RWPE2 (cell line): ENCODE results near the gene SMURF1.

ENCODE experiments used
- ATAC-seq: fragments of 200-7000 bp; cut with Tn5 transposase; 3 replicates; pipeline ENCODE4 v1.9.1; 2021; ENCODE audit warnings: low read depth
- DNase-seq: peaks from one replicate; pipeline ENCODE4 v3.0.0-alpha.2; 2020; ENCODE audit warnings: low spot score
- H3K27ac ChIP-seq: fragments of 450-650 bp; 2 replicates; pipeline ENCODE4 v1.5.1; 2017; ENCODE audit warnings: mild to moderate bottlenecking; ENCODE audit not compliant: poor library complexity, severe bottlenecking
- H3K27me3 ChIP-seq: fragments of 250-450 bp; sonication (Bioruptor Pico); 2 replicates; pipeline ENCODE4 v1.5.1; 2021; ENCODE audit warnings: mild to moderate bottlenecking, moderate library complexity; ENCODE audit not compliant: insufficient read depth, poor library complexity, severe bottlenecking
- H3K36me3 ChIP-seq: fragments of 250-450 bp; sonication (Bioruptor Pico); 2 replicates; pipeline ENCODE4 v1.5.1; 2020; ENCODE audit warnings: low read depth, mild to moderate bottlenecking, moderate library complexity
- H3K4me1 ChIP-seq: fragments of 250-450 bp; sonication (Bioruptor Pico); 2 replicates; pipeline ENCODE4 v1.5.1; 2021; ENCODE audit warnings: mild to moderate bottlenecking, moderate library complexity; ENCODE audit not compliant: insufficient read depth, poor library complexity, severe bottlenecking
- H3K4me3 ChIP-seq: fragments of 250-450 bp; sonication (Bioruptor Pico); 2 replicates; pipeline ENCODE4 v1.5.1; 2021; ENCODE audit warnings: mild to moderate bottlenecking, moderate library complexity; ENCODE audit not compliant: severe bottlenecking
- H3K9me3 ChIP-seq: fragments of 250-450 bp; sonication (Bioruptor Pico); 2 replicates; pipeline ENCODE4 v1.5.1; 2021; ENCODE audit warnings: mild to moderate bottlenecking, moderate library complexity; ENCODE audit not compliant: severe bottlenecking
- TF ChIP-seq, protein P1 (sequence below): fragments of 450-650 bp; IDR thresholded peaks from one replicate; pipeline ENCODE4 v1.5.1; 2017; ENCODE audit warnings: mild to moderate bottlenecking, moderate library complexity; ENCODE audit not compliant: poor library complexity, severe bottlenecking

Gene SMURF1

DNA sequence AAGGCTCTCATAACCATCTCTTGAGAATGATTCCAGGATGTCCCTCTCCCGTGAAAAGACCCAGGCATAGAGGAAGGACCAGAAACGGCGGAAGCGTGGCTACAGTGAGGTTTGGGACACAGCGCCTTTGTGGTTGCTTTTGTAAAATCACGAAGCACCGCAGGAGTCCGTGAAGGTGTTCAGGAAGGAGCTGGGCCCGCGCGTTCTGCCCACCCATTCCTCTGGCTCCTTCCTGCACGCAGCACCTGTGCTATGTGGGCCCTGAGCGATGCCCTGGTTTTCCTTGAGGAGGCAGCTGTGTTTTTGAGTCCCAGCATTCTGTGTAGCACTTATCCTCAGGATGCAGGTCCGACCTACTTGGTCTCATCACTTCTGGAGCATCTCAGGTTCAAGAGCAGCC, 152.8 kb downstream of the SMURF1 start:
- TF ChIP-seq, protein P1, sequence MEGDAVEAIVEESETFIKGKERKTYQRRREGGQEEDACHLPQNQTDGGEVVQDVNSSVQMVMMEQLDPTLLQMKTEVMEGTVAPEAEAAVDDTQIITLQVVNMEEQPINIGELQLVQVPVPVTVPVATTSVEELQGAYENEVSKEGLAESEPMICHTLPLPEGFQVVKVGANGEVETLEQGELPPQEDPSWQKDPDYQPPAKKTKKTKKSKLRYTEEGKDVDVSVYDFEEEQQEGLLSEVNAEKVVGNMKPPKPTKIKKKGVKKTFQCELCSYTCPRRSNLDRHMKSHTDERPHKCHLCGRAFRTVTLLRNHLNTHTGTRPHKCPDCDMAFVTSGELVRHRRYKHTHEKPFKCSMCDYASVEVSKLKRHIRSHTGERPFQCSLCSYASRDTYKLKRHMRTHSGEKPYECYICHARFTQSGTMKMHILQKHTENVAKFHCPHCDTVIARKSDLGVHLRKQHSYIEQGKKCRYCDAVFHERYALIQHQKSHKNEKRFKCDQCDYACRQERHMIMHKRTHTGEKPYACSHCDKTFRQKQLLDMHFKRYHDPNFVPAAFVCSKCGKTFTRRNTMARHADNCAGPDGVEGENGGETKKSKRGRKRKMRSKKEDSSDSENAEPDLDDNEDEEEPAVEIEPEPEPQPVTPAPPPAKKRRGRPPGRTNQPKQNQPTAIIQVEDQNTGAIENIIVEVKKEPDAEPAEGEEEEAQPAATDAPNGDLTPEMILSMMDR = no peak
- H3K36me3 ChIP-seq = peaks cover 89% of the 10 kb centered on the region
- no peaks in the 10 kb centered on the region for H3K27me3 ChIP-seq
- DNase-seq (no peak), ATAC-seq (no peak)
- H3K4me1 ChIP-seq = no peaks in the 10 kb centered on the region
- no peak overlapping the region for H3K4me3 ChIP-seq
- H3K27ac ChIP-seq = no peak overlapping the region
- no peaks in the 10 kb centered on the region for H3K9me3 ChIP-seq

DNA sequence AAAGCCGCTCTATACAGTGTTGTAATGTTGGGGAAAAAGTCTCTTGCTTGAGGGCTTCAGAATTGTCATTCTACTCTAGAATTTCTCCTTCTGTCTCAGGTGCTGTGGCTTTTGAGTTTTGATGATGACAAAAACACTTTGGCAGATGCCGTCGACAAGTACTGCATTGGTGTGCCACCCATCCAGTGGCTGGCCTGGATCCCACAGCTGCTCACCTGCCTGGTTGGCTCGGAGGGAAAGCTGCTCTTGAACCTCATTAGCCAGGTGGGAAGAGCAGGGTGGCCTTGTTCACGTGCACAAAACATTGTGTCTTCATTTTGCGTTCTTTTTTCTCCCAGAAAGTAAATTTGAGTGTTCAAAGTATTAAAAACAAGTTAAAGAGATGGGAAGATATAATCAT, 153.6 kb downstream of the SMURF1 start:
- TF ChIP-seq, protein P1 = no peak
- H3K9me3 ChIP-seq = no peaks in the 10 kb centered on the region
- no peaks in the 10 kb centered on the region for H3K27me3 ChIP-seq
- ATAC-seq (no peak), DNase-seq (peak; percentile 32)
- H3K4me1 ChIP-seq = no peaks in the 10 kb centered on the region
- H3K27ac ChIP-seq = no peak overlapping the region
- H3K4me3 ChIP-seq = no peak overlapping the region
- H3K36me3 ChIP-seq = peaks cover 94% of the 10 kb centered on the region

DNA sequence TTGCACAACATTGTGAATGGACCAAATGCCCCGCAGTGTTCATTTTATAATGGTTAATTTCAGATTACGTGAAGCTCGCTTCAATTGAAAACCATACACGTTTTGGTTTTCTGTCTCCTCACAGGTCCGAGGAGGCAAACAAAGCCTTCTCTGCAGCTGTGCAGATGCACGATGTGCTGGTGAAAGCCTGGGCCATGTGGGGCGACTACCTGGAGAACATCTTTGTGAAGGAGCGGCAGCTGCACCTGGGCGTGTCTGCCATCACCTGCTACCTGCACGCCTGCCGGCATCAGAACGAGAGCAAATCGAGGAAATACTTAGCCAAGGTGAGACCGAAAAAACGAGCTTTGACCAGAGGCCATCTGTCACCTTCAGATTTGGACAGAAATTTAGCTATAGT, 155.3 kb downstream of the SMURF1 start:
- ATAC-seq = no peak
- no peak for DNase-seq

DNA sequence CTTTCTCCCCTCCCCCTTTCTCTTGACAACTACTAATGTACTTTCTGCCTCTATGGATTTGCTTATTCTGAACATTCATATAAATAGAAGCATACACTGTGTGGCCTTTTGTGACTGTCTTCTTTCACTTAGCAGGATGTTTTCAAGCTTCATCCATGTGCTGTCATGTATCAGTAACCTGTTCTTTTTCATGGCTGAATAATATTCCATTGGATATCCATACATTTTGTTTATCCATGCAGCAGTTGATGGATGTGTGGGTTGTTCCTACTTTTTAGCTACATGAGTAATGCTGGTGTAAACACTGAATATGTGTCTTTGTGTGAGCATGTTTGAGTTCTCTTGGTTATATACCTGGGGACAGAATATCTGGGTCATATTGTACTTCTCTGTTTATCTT, 158.0 kb downstream of the SMURF1 start:
- ATAC-seq (no peak), DNase-seq (no peak)
- H3K9me3 ChIP-seq = no peaks in the 10 kb centered on the region
- TF ChIP-seq, protein P1 = no peak
- no peak overlapping the region for H3K4me3 ChIP-seq
- H3K27ac ChIP-seq = no peak overlapping the region
- peaks cover 91% of the 10 kb centered on the region for H3K36me3 ChIP-seq
- H3K27me3 ChIP-seq = no peaks in the 10 kb centered on the region
- no peaks in the 10 kb centered on the region for H3K4me1 ChIP-seq

More for the DNA sequence above, 155.3 kb downstream of the SMURF1 start:
- Histone ChIP-seq H3K4me3 (no peak overlapping the region), H3K27ac (no peak overlapping the region), H3K36me3 (peaks cover 98% of the 10 kb centered on the region), H3K4me1 (no peaks in the 10 kb centered on the region), H3K9me3 (no peaks in the 10 kb centered on the region), H3K27me3 (no peaks in the 10 kb centered on the region)
- TF ChIP-seq, protein P1 = no peak

DNA sequence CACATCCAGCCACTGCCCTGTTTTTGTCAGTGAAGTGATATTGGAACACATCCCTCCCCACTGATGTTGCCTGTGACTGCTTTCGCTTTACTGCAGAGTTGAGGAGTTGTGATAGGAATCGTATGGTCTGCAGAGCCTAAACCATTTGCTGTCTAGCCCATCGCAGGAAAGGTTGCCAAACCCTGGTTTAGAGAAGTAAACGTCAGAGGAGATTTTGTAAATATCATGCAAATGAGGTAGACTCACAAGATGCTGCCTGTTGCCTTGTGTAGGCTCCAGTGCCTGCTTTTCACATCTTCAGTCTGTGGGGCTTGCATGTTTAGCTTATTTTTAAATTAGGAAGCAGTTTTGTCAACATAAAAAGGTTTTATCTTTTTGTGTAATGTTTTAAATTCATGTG, 158.5 kb downstream of the SMURF1 start:
- no peak overlapping the region for H3K4me3 ChIP-seq
- no peaks in the 10 kb centered on the region for H3K9me3 ChIP-seq
- TF ChIP-seq, protein P1 = no peak
- H3K36me3 ChIP-seq = peaks cover 87% of the 10 kb centered on the region
- H3K27me3 ChIP-seq = no peaks in the 10 kb centered on the region
- DNase-seq (no peak), ATAC-seq (no peak)
- no peaks in the 10 kb centered on the region for H3K4me1 ChIP-seq
- no peak overlapping the region for H3K27ac ChIP-seq
